Thoracic aorta (tissue), 2 donors: ENCODE results near the gene AP1M2. TPM values are rescaled to one million over a fixed set of nuclear protein-coding genes. Genes with fewer than 3 reads are reported as not detected.
A peak's percentile ranks its signal among the peaks of the same experiment; 100 is the strongest.
"Not testable (repeated sequence)": the region's sequence is repeated elsewhere in the genome, so short reads cannot be mapped to it uniquely, and the experiment has no call there.

Source experiments
- ATAC-seq: fragments of 150-250 bp; one replicate; pipeline ENCODE4 v1.8.0; 2017; ENCODE audit warnings: low read depth; ENCODE audit not compliant: insufficient number of reproducible peaks, low FRiP score
- DNase-seq: peaks from one replicate; pipeline ENCODE4 v3.0.0-alpha.2; 2020; ENCODE audit warnings: low spot score
- H3K27ac ChIP-seq, 2 donors: fragments of 200-600 bp; sonication (generic); 1 replicate in 1 of 2; 2 replicates in 1 of 2; pipeline ENCODE4 v1.5.1; 2016; ENCODE audit warnings: mild to moderate bottlenecking in 2 of 2, moderate library complexity in 2 of 2
- H3K27me3 ChIP-seq: fragments of 200-600 bp; sonication (generic); replicated peaks from 2 replicates; pipeline ENCODE4 v1.6.0; 2016; ENCODE audit warnings: mild to moderate bottlenecking; ENCODE audit not compliant: insufficient read depth
- H3K36me3 ChIP-seq: fragments of 200-600 bp; sonication (generic); one replicate; pipeline ENCODE4 v1.5.1; 2016
- H3K4me1 ChIP-seq, 2 donors: fragments of 200-600 bp; sonication (generic); 1 replicate in 1 of 2; 2 replicates in 1 of 2; pipeline versions ENCODE4 v1.5.1 to v1.6.0; 2016; ENCODE audit warnings: low read depth in 2 of 2, mild to moderate bottlenecking in 1 of 2; ENCODE audit not compliant: control insufficient read depth in 1 of 2
- H3K4me3 ChIP-seq: fragments of 200-600 bp; sonication (generic); 2 replicates; pipeline ENCODE4 v1.5.1; 2016; ENCODE audit warnings: mild to moderate bottlenecking
- H3K9me3 ChIP-seq: fragments of 200-600 bp; sonication (generic); 2 replicates; pipeline ENCODE4 v1.5.1; 2016
- CTCF ChIP-seq: fragments of 200-600 bp; sonication (generic); IDR thresholded peaks from one replicate; pipeline ENCODE4 v1.5.1; 2019; ENCODE audit warnings: antibody characterized with exemption
- total RNA-seq, 2 donors: library from RNA; depleted of rRNA; stranded (reverse); fragments of >200 nt; gene quantifications; one replicate each; pipeline versions ENCODE4 v1.1.0 to v1.2.3, GENCODE V29; 2016

The AP1M2 gene
- total RNA-seq, 2 donors from 2014 or later, result 2.3 TPM; not detected in 1

- Histone ChIP-seq H3K27ac (peak within 1 kb of the TSS; percentile 81 to 82), H3K27me3 (no peaks in the 10 kb centered on the region), H3K9me3 (no peaks in the 10 kb centered on the region), H3K36me3 (peaks cover 5% of the 10 kb centered on the region), H3K4me1 (peaks cover 12 to 18% of the 10 kb centered on the region in 2 donors), H3K4me3 (peak within 1 kb of the TSS; percentile 98)
- ATAC-seq, result peak; percentile 84
- no peak for DNase-seq
- TF ChIP-seq CTCF, result no peak
Observed at GRCh38 chr19:10543420-10544241, 43.5 kb downstream of the AP1M2 start, which contains the start of gene ATG4D. Gene ATG4D (plus strand): TSS chr19:10543904. CDS start chr19:10544091, 187 bp downstream.

GRCh38 chr19:10543059-10543419 is 44.1 kb downstream of the AP1M2 start:
- ATAC-seq (no peak), DNase-seq (no peak)
- no peak overlapping the region for H3K27ac ChIP-seq
- H3K27me3 ChIP-seq, result no peaks in the 10 kb centered on the region
- peaks cover 12 to 18% of the 10 kb centered on the region in 2 donors for H3K4me1 ChIP-seq
- H3K36me3 ChIP-seq, result peaks cover 5% of the 10 kb centered on the region
- H3K4me3 ChIP-seq, result peak overlapping the region; percentile 98
- H3K9me3 ChIP-seq, result no peaks in the 10 kb centered on the region
- TF ChIP-seq CTCF, result no peak

GRCh38 chr19:10539016-10539415 is 48.1 kb downstream of the AP1M2 start:
- not testable (repeated sequence) for H3K4me3 ChIP-seq, H3K9me3 ChIP-seq, ATAC-seq, H3K27me3 ChIP-seq, H3K36me3 ChIP-seq, DNase-seq, H3K27ac ChIP-seq, H3K4me1 ChIP-seq

- no peak for ATAC-seq
- Histone ChIP-seq H3K36me3 (no peaks in the 10 kb centered on the region), H3K4me3 (no peak overlapping the region), H3K4me1 (peaks cover 3 to 7% of the 10 kb centered on the region in 2 donors), H3K9me3 (no peaks in the 10 kb centered on the region), H3K27ac (no peak overlapping the region), H3K27me3 (no peaks in the 10 kb centered on the region)
- DNase-seq, result no peak
- TF ChIP-seq CTCF, result no peak
Observed at GRCh38 chr19:10538204-10538983, 48.7 kb downstream of the AP1M2 start.

GRCh38 chr19:10537668-10538067 is 49.4 kb downstream of the AP1M2 start:
- Histone ChIP-seq H3K27ac (no peak overlapping the region), H3K9me3 (no peaks in the 10 kb centered on the region), H3K4me1 (peaks cover 0 to 6% of the 10 kb centered on the region in 2 donors), H3K27me3 (no peaks in the 10 kb centered on the region), H3K36me3 (no peaks in the 10 kb centered on the region), H3K4me3 (no peak overlapping the region)
- TF ChIP-seq CTCF, result no peak
- no peak for ATAC-seq
- no peak for DNase-seq
